Esophagus muscularis mucosa (tissue), 4 donors: ENCODE measurements around the gene ATOX1. TPM values are rescaled to one million over a fixed set of nuclear protein-coding genes. Genes with fewer than 3 reads are reported as not detected.
"Not testable (repeated sequence)": the region's sequence is repeated elsewhere in the genome, so short reads cannot be mapped to it uniquely, and the experiment has no call there.

Experiments
- DNase-seq: peaks from one replicate; pipeline ENCODE4 v3.0.0-alpha.2; 2017; ENCODE audit errors: extremely low spot score
- H3K27ac ChIP-seq, 4 donors: fragments of 200-600 bp; sonication (generic); replicated peaks in 1 of 4; 1 replicate in 3 of 4; 2 replicates in 1 of 4; pipeline ENCODE4 v1.5.1; 2016 to 2019; ENCODE audit warnings: mild to moderate bottlenecking in 1 of 4
- H3K27me3 ChIP-seq, 4 donors: fragments of 200-600 bp; sonication (generic); one replicate each; pipeline versions ENCODE4 v1.5.1 to v1.6.0; 2016 to 2019
- H3K36me3 ChIP-seq, 4 donors: fragments of 200-600 bp; sonication (generic); one replicate each; pipeline ENCODE4 v1.5.1; 2016 to 2019
- H3K4me1 ChIP-seq, 4 donors: fragments of 200-600 bp; sonication (generic); one replicate each; pipeline ENCODE4 v1.5.1; 2016 to 2019
- H3K4me3 ChIP-seq, 4 donors: fragments of 200-600 bp; sonication (generic); 1 replicate in 2 of 4; 2 replicates in 2 of 4; pipeline ENCODE4 v1.5.1; 2016 to 2019; ENCODE audit warnings: mild to moderate bottlenecking in 4 of 4, moderate library complexity in 1 of 4
- H3K9me3 ChIP-seq, 4 donors: fragments of 200-600 bp; sonication (generic); 1 replicate in 3 of 4; 2 replicates in 1 of 4; pipeline ENCODE4 v1.5.1; 2016 to 2019
- CTCF ChIP-seq, 3 experiments: fragments of 200-600 bp in 2 of 3; fragments of 450-650 bp in 1 of 3; sonication (generic) in 2 of 3; IDR thresholded peaks; one replicate each; pipeline ENCODE4 v1.5.1; 2017 to 2019; ENCODE audit warnings: antibody characterized with exemption in 3 of 3, mild to moderate bottlenecking in 2 of 3, moderate library complexity in 1 of 3
- EP300 ChIP-seq: sonication (generic); formaldehyde crosslinking; IDR thresholded peaks from one replicate; pipeline ENCODE4 v1.6.1; 2017; ENCODE audit warnings: antibody characterized with exemption
- POLR2A ChIP-seq: fragments of 450-650 bp; IDR thresholded peaks from one replicate; pipeline ENCODE4 v1.6.1; 2017; ENCODE audit warnings: antibody characterized with exemption, moderate library complexity, mild to moderate bottlenecking, low read depth
- POLR2AphosphoS5 ChIP-seq, 2 donors: sonication (generic); formaldehyde crosslinking; IDR thresholded peaks; one replicate each; pipeline ENCODE4 v1.6.1; 2017; ENCODE audit warnings: antibody characterized with exemption in 2 of 2
- WGBS: methylation state at CpG from one replicate; pipeline ENCODE4 v1.1.5; 2018; 5-methylcytosine and 5-hydroxymethylcytosine counted together
- intact Hi-C: fragments of 100-400 bp; cut with DNase I; formaldehyde crosslinking; loops from one replicate; pipeline ENCODE4 v1.15.1; 2023
- total RNA-seq, 4 donors: library from RNA; depleted of rRNA; stranded (reverse); fragments of >200 nt; gene quantifications; one replicate each; pipeline versions ENCODE4 v1.1.0 to v1.2.1, GENCODE V29; 2016

Gene ATOX1
- total RNA-seq, 4 donors from 2014 or later, result 101 to 144 (median 114) TPM

GRCh38 chr5:151793358-151793757, 34.9 kb upstream of the ATOX1 start:
- Histone ChIP-seq H3K9me3 (no peaks in the 10 kb centered on the region), H3K27me3 (no peaks in the 10 kb centered on the region), H3K4me3 (no peak overlapping the region), H3K4me1 (peaks cover 0 to 3% (median 0%) of the 10 kb centered on the region in 4 donors), H3K36me3 (peaks cover 51 to 100% (median 80%) of the 10 kb centered on the region in 4 donors), H3K27ac (no peak overlapping the region)
- TF ChIP-seq POLR2A (no peak), CTCF (IDR thresholded peaks at IDR 0.05) (no peak), POLR2AphosphoS5 (IDR thresholded peaks at IDR 0.05) (no peak), EP300 (no peak)
- no peak for DNase-seq
- intact Hi-C loops, result no loop called here
- WGBS, result 92% methylated on average over 3 of the region's 3 CpGs

GRCh38 chr5:151787817-151788216, 29.4 kb upstream of the ATOX1 start:
- Histone ChIP-seq H3K4me3 (no peak overlapping the region), H3K9me3 (no peaks in the 10 kb centered on the region), H3K27ac (no peak overlapping the region), H3K36me3 (peaks cover 17 to 62% (median 41%) of the 10 kb centered on the region in 4 donors), H3K27me3 (no peaks in the 10 kb centered on the region), H3K4me1 (peaks cover 9 to 43% (median 36%) of the 10 kb centered on the region in 4 donors)
- DNase-seq, result no peak
- TF ChIP-seq POLR2A (no peak), EP300 (no peak), CTCF (IDR thresholded peaks at IDR 0.05) (no peak), POLR2AphosphoS5 (IDR thresholded peaks at IDR 0.05) (no peak)
- intact Hi-C loops, result no loop called here
- 88% methylated on average over 6 of the region's 6 CpGs for WGBS

- Histone ChIP-seq H3K9me3 (no peaks in the 10 kb centered on the region), H3K27ac (no peak overlapping the region), H3K36me3 (peaks cover 8 to 49% (median 28%) of the 10 kb centered on the region in 4 donors), H3K4me3 (no peak overlapping the region), H3K27me3 (no peaks in the 10 kb centered on the region), H3K4me1 (peaks cover 19 to 56% (median 49%) of the 10 kb centered on the region in 4 donors)
- no peak for TF ChIP-seq POLR2AphosphoS5 (IDR thresholded peaks at IDR 0.05)
- no peak for TF ChIP-seq CTCF (IDR thresholded peaks at IDR 0.05)
- TF ChIP-seq POLR2A, result no peak
- no peak for TF ChIP-seq EP300
- intact Hi-C loops, result no loop called here
- no peak for DNase-seq
- 83% methylated on average over 4 of the region's 4 CpGs for whole genome bisulfite sequencing
Observed at GRCh38 chr5:151786468-151786867, 28.0 kb upstream of the ATOX1 start.

GRCh38 chr5:151784141-151784540, 25.7 kb upstream of the ATOX1 start:
- no peak for TF ChIP-seq EP300
- TF ChIP-seq POLR2AphosphoS5 (IDR thresholded peaks at IDR 0.05), result no peak
- TF ChIP-seq CTCF (IDR thresholded peaks at IDR 0.05), result no peak
- no peak for TF ChIP-seq POLR2A
- WGBS, result 83% methylated on average over 3 of the region's 3 CpGs
- no peaks in the 10 kb centered on the region for H3K9me3 ChIP-seq
- DNase-seq, result no peak
- intact Hi-C loops, result no loop called here
- no peaks in the 10 kb centered on the region for H3K27me3 ChIP-seq
- H3K4me1 ChIP-seq, result peaks cover 38 to 77% (median 70%) of the 10 kb centered on the region in 4 donors
- no peak overlapping the region for H3K4me3 ChIP-seq
- H3K36me3 ChIP-seq, result peaks cover 0 to 25% (median 13%) of the 10 kb centered on the region in 4 donors
- no peak overlapping the region for H3K27ac ChIP-seq

- 98% methylated on average over 16 of the region's 16 CpGs for WGBS
- peaks cover 43 to 82% (median 75%) of the 10 kb centered on the region in 4 donors for H3K4me1 ChIP-seq
- H3K4me3 ChIP-seq, H3K9me3 ChIP-seq, H3K27me3 ChIP-seq, H3K27ac ChIP-seq, DNase-seq, intact Hi-C loops: not testable (repeated sequence)
- peaks cover 0 to 22% (median 12%) of the 10 kb centered on the region in 4 donors for H3K36me3 ChIP-seq
Observed at GRCh38 chr5:151783664-151784063, 25.2 kb upstream of the ATOX1 start.
